GM21529 (cell line): Measurements from ENCODE around the gene DCHS2.

ENCODE experiments used
- ATAC-seq: cut with Tn5 transposase; IDR thresholded peaks from one replicate; pipeline ENCODE4 v1.9.1; 2021; ENCODE audit not compliant: unreplicated experiment

The DCHS2 gene

GRCh38 chr4:154390324-154390723 lies 101.3 kb downstream of the DCHS2 start:
- ATAC-seq, result no peak

GRCh38 chr4:154389148-154389547 lies 102.5 kb downstream of the DCHS2 start:
- ATAC-seq, result no peak

- no peak for ATAC-seq
Observed at GRCh38 chr4:154384012-154384411, 107.6 kb downstream of the DCHS2 start.

- no peak for ATAC-seq
Observed at GRCh38 chr4:154376486-154376885, 115.1 kb downstream of the DCHS2 start.

- ATAC-seq, result peak; percentile 70
Observed at GRCh38 chr4:154368060-154368459, 123.5 kb downstream of the DCHS2 start.

GRCh38 chr4:154367659-154368058 lies 123.9 kb downstream of the DCHS2 start:
- peak; percentile 36 for ATAC-seq

GRCh38 chr4:154366956-154367355 lies 124.6 kb downstream of the DCHS2 start:
- ATAC-seq, result no peak

- ATAC-seq, result no peak
Observed at GRCh38 chr4:154364066-154364845, 127.3 kb downstream of the DCHS2 start.

GRCh38 chr4:154361450-154361849 lies 130.1 kb downstream of the DCHS2 start:
- ATAC-seq, result peak; percentile 68

- no peak for ATAC-seq
Observed at GRCh38 chr4:154360491-154360890, 131.1 kb downstream of the DCHS2 start.

GRCh38 chr4:154354883-154355282 lies 136.7 kb downstream of the DCHS2 start:
- no peak for ATAC-seq

GRCh38 chr4:154349829-154350228 lies 141.8 kb downstream of the DCHS2 start:
- no peak for ATAC-seq

- ATAC-seq, result no peak
Observed at GRCh38 chr4:154348657-154349056, 142.9 kb downstream of the DCHS2 start.

- no peak for ATAC-seq
Observed at GRCh38 chr4:154345359-154345758, 146.2 kb downstream of the DCHS2 start.

GRCh38 chr4:154344686-154345085 lies 146.9 kb downstream of the DCHS2 start:
- peak; percentile 80 for ATAC-seq

GRCh38 chr4:154343651-154344050 lies 147.9 kb downstream of the DCHS2 start:
- no peak for ATAC-seq

- ATAC-seq, result no peak
Observed at GRCh38 chr4:154341448-154341847, 150.2 kb downstream of the DCHS2 start.

- ATAC-seq, result no peak
Observed at GRCh38 chr4:154335588-154335987, 156.0 kb downstream of the DCHS2 start.

GRCh38 chr4:154332681-154333421 lies 158.7 kb downstream of the DCHS2 start:
- ATAC-seq, result peak; percentile 89

GRCh38 chr4:154329939-154330338 lies 161.7 kb downstream of the DCHS2 start:
- no peak for ATAC-seq

- no peak for ATAC-seq
Observed at GRCh38 chr4:154329268-154329868, 162.2 kb downstream of the DCHS2 start.

- ATAC-seq, result no peak
Observed at GRCh38 chr4:154328030-154328429, 163.6 kb downstream of the DCHS2 start.
